SH-SY5Y (cell line): ENCODE measurements around the gene KCNIP4.

Experiments
- GATA2 ChIP-seq: IDR thresholded peaks from 2 replicates; pipeline ENCODE4 v1.6.1; 2011; ENCODE audit warnings: mild to moderate bottlenecking, low read depth, low read length
- GATA3 ChIP-seq: IDR thresholded peaks from 2 replicates; pipeline ENCODE4 v1.6.1; 2011; ENCODE audit warnings: low read depth, mild to moderate bottlenecking, low read length, moderate library complexity

- no peak for TF ChIP-seq GATA3
- no peak for TF ChIP-seq GATA2
Observed at GRCh38 chr4:21544955-21545354, 403.6 kb downstream of the KCNIP4 start.
